WTC11 (cell line): Measurements from ENCODE around the gene EMC1.

Experiments used
- CTCF ChIP-seq: fragments of 200-600 bp; IDR thresholded peaks from 2 replicates; pipeline ENCODE4 v1.8.0; 2022; ENCODE audit warnings: antibody characterized with exemption
- USF2 ChIP-seq: sonication (generic); formaldehyde crosslinking; IDR thresholded peaks from 2 replicates; pipeline ENCODE4 v1.8.1; 2023; ENCODE audit warnings: mild to moderate bottlenecking, missing genetic modification reagents, moderate library complexity

GRCh38 chr1:19294638-19295037, 43.3 kb upstream of the EMC1 start:
- TF ChIP-seq CTCF (no peak), USF2 (CRISPR knock-in tag) (no peak)
